ENCODE measurements around the gene MLX. TPM values are rescaled to one million over a fixed set of nuclear protein-coding genes. Genes with fewer than 3 reads are reported as not detected.

Gene MLX
- total and polyA plus RNA-seq, 11 donors: 48.1 to 76.2 (median 57.9) TPM

GRCh38 chr17:42525221-42525620, 41.7 kb upstream of the MLX start:
- H3K27ac ChIP-seq: peak overlapping the region in 9 of 12 donors; percentile 52 to 97 (median 74)
- no peak for TF ChIP-seq POLR2A (IDR thresholded peaks at IDR 0.05)
- TF ChIP-seq, protein P1, sequence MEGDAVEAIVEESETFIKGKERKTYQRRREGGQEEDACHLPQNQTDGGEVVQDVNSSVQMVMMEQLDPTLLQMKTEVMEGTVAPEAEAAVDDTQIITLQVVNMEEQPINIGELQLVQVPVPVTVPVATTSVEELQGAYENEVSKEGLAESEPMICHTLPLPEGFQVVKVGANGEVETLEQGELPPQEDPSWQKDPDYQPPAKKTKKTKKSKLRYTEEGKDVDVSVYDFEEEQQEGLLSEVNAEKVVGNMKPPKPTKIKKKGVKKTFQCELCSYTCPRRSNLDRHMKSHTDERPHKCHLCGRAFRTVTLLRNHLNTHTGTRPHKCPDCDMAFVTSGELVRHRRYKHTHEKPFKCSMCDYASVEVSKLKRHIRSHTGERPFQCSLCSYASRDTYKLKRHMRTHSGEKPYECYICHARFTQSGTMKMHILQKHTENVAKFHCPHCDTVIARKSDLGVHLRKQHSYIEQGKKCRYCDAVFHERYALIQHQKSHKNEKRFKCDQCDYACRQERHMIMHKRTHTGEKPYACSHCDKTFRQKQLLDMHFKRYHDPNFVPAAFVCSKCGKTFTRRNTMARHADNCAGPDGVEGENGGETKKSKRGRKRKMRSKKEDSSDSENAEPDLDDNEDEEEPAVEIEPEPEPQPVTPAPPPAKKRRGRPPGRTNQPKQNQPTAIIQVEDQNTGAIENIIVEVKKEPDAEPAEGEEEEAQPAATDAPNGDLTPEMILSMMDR (IDR thresholded peaks at IDR 0.05): no peak
- peaks cover 0 to 30% (median 0%) of the 10 kb centered on the region in 9 donors for H3K36me3 ChIP-seq
- WGBS, 4 donors: 76 to 93% (median 85%) methylated on average over 2 of the region's 2 CpGs
- H3K4me1 ChIP-seq: peaks cover 6 to 61% (median 48%) of the 10 kb centered on the region in 12 donors
- ATAC-seq (no peak), DNase-seq (no peak)
- no peaks in the 10 kb centered on the region for H3K9me3 ChIP-seq
- H3K27me3 ChIP-seq: no peaks in the 10 kb centered on the region
- H3K4me3 ChIP-seq: no peak overlapping the region
- intact Hi-C loops (cut with DNase I): loop anchor here in 4 of 10 donors (5.0 to 10.0 kb wide), 4 partner anchors 93 to 343 kb away; partner anchors contain the start of genes CAVIN1 (in 2 of the 4) and KCNH4 (in 1 of the 4)

- DNase-seq (peak in 4 of 5 donors; percentile 58 to 79 (median 72)), ATAC-seq (peak; percentile 50 to 87 (median 65))
- no peaks in the 10 kb centered on the region for H3K9me3 ChIP-seq
- WGBS, 4 donors: 57 to 73% (median 61%) methylated on average over 6 of the region's 6 CpGs
- no peaks in the 10 kb centered on the region for H3K27me3 ChIP-seq
- TF ChIP-seq POLR2A (IDR thresholded peaks at IDR 0.05): no peak
- TF ChIP-seq, protein P1 (IDR thresholded peaks at IDR 0.05): no peak
- H3K27ac ChIP-seq: peak overlapping the region; percentile 27 to 97 (median 69)
- peaks cover 0 to 56% (median 40%) of the 10 kb centered on the region in 12 donors for H3K4me1 ChIP-seq
- peaks cover 0 to 27% (median 0%) of the 10 kb centered on the region in 9 donors for H3K36me3 ChIP-seq
- no peak overlapping the region for H3K4me3 ChIP-seq
- intact Hi-C loops (cut with DNase I): loop anchor here in 5 of 10 donors (2.0 to 10.0 kb wide), 5 partner anchors 94 to 344 kb away; partner anchors contain the start of genes CAVIN1 (in 2 of the 5) and KCNH4 (in 1 of the 5)
Measured at GRCh38 chr17:42526031-42526444, 40.9 kb upstream of the MLX start.

- ATAC-seq: no peak
- intact Hi-C loops (cut with DNase I): loop anchor here in 5 of 10 donors (2.0 to 10.0 kb wide), 5 partner anchors 96 to 346 kb away; partner anchors contain the start of genes CAVIN1 (in 2 of the 5) and KCNH4 (in 1 of the 5)
- DNase-seq: no peak
- H3K4me3 ChIP-seq: no peak overlapping the region
- peaks cover 0 to 44% (median 26%) of the 10 kb centered on the region in 12 donors for H3K4me1 ChIP-seq
- 89 to 95% (median 91%) methylated on average over 6 of the region's 6 CpGs for WGBS, 4 donors
- H3K9me3 ChIP-seq: no peaks in the 10 kb centered on the region
- no peak overlapping the region for H3K27ac ChIP-seq
- TF ChIP-seq, protein P1 (IDR thresholded peaks at IDR 0.05): no peak
- no peak for TF ChIP-seq POLR2A (IDR thresholded peaks at IDR 0.05)
- H3K27me3 ChIP-seq: no peaks in the 10 kb centered on the region
- peaks cover 0 to 9% (median 0%) of the 10 kb centered on the region in 9 donors for H3K36me3 ChIP-seq
Measured at GRCh38 chr17:42527932-42528331, 39.0 kb upstream of the MLX start.

DNA sequence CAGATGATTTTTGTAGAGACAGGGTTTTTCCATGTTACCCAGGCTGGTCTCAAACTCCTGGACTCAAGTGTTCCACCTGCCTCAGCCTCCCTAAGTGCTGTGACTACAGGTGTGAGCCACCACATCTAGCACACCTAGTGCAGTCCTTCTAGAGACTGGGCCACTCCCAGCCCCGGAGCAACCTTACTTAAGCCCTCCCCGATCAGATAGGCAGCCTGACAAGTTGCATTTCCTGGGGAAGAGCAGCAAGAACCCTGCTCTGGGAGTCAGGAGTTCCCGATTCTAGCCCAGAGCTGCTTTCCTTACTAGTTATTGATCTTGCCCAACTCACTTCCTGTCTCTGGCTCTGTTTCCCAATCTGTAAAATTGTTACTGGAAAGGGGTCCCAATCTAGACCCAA, 37.8 kb upstream of the MLX start:
- 42 to 72% (median 66%) methylated on average over 3 of the region's 3 CpGs for WGBS, 4 donors
- Histone ChIP-seq H3K4me3 (no peak overlapping the region), H3K27me3 (no peaks in the 10 kb centered on the region), H3K4me1 (peaks cover 0 to 42% (median 23%) of the 10 kb centered on the region in 12 donors), H3K36me3 (no peaks in the 10 kb centered on the region), H3K9me3 (no peaks in the 10 kb centered on the region), H3K27ac (no peak overlapping the region)
- ATAC-seq: no peak
- intact Hi-C loops (cut with DNase I): loop anchor here in 4 of 10 donors (5.0 to 10.0 kb wide), 4 partner anchors 97 to 347 kb away; partner anchors contain the start of genes CAVIN1 (in 2 of the 4) and KCNH4 (in 1 of the 4)
- DNase-seq: no peak
- TF ChIP-seq, protein P1 (IDR thresholded peaks at IDR 0.05): no peak
- no peak for TF ChIP-seq POLR2A (IDR thresholded peaks at IDR 0.05)

Data from heart left ventricle (tissue), 16 donors.